ENCODE data around the gene CTSW.

CTSW gene

DNA sequence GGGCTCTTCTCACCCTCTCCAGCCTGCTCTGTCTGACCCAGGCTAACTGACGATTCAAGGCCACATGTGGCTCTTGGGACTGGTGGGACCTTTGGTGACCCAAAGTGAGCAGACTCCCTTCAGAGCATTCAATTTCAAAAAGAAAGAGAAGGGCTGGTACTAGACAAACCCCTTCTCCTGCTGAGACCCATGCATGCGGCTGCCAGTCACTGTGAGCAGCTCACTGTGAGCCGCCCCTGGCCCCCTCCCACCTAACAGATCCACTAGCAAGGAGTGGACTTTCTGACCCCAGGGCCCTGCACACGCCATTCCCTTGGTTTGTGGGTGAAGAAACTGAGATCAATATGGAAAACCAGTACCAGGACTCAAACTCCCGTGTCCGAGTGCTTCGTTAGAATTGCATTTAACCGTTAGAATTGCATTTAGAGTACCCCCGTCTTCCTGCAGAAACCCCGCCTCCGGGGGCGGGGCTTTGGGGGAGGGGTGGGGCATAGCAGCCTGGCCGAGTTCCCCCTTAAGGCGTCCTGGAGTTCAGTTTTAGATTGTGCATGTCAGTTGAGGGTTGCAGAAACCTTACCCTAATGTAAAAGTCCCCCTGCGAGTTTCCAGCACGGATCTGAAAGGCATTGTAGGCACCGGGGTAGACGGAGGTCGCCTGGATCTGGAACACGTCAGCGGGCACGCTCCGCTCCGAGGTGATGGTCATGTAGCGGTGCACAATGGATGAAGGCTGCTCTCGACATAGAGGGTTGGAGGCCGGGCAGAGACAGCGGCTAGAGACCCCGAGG, 12.2 kb upstream of the CTSW start:
- peak; percentile 39 for DNase-seq (ENCODE audit: low read depth)

DNA sequence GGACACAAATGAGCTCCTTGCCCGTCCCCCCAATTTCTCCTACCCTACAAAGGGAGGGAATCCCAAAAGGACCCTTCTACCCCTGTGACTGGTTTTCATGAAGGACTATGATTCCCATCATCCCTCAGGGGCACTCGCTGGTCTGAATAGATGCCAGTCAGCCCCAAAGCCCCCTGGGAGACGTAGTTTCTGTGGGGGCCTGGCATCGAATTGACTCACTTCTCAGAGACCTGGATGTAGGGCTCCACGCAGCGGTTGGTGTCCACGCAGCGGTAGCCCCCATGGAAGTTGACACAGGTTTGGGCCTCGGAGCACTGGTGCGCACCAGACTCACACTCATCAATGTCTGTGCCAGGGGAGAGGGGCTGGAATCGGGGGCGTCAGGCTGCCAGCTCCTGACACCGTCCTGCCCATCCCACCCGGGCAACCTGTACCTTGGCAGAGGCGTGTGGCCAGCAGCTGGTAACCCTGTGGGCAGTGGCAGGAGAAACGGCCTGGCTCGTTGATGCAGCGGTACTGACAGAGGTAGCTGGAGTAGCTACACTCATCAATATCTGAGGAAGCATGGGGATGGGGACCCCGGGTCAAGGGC, 11.5 kb upstream of the CTSW start:
- DNase-seq (ENCODE audit: low read depth), result no peak

DNA sequence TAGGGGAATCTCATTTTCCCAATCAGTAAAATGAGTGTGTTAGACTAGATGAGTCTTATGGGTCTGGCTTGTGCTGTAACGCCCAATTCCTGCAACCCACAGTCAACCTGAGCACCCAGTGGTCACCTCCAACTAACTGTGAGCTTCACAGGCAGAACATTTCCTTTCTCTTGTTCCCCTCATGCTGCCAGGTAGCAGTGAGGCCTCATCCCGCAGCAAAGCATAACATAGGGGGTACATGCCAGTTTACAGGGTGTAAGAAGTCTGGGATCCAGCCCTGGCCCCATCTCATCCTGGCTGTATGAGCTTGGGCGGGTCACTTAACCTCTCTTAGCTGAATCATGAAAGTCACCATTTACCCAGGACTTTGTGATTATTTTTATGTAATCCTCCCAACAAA, 10.7 kb upstream of the CTSW start:
- no peak for DNase-seq (ENCODE audit: low read depth)

DNA sequence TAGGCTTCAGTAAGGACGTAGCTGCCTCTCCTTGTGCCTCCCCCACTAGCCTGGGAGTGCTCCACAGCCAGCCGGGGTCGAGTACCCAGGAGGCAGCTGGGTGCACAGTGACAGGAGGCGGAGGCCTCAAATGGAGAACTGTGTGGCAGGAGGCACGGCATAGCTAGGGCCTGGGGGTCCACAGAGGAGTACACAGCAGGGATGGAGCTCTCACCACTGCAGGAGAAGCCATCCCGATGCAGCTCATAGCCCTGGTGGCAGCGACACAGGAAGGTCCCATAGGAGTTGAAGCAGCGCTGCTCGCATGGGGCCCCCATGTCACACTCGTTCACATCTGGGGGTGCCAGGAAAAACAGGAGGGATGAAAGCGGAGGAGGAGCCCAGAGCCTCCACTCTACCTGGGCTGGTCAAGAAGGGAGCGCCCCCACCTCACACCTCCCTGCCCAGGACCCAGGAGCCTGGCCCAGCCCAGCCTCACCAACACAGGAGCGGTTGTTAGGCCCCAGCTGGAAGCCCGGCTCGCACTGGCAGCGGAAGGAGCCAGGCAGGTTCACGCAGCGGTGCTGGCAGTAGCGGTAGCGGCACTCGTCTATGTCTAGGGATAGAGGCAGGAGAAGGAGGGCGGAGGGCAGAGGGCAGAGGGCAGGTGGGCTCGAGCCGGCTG, 9.9 kb upstream of the CTSW start:
- no peak for DNase-seq (ENCODE audit: low read depth)

DNA sequence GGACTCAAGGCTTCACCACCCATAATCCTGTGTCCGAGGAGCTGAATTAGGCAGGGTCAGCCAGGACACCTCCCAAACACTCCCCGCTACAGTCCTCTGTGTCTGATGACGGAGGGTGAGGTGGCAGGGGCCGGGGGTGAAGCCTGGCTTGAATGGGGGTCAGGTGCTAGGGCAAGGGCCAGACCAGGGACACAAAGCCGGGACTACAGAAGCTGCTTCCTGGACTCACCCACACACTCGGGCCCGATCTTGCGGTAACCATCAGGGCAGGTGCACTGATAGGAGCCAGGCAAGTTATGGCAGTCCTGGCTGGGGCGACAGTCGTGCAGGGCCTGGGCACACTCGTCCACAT, 9.4 kb upstream of the CTSW start:
- DNase-seq (ENCODE audit: low read depth), result no peak

DNA sequence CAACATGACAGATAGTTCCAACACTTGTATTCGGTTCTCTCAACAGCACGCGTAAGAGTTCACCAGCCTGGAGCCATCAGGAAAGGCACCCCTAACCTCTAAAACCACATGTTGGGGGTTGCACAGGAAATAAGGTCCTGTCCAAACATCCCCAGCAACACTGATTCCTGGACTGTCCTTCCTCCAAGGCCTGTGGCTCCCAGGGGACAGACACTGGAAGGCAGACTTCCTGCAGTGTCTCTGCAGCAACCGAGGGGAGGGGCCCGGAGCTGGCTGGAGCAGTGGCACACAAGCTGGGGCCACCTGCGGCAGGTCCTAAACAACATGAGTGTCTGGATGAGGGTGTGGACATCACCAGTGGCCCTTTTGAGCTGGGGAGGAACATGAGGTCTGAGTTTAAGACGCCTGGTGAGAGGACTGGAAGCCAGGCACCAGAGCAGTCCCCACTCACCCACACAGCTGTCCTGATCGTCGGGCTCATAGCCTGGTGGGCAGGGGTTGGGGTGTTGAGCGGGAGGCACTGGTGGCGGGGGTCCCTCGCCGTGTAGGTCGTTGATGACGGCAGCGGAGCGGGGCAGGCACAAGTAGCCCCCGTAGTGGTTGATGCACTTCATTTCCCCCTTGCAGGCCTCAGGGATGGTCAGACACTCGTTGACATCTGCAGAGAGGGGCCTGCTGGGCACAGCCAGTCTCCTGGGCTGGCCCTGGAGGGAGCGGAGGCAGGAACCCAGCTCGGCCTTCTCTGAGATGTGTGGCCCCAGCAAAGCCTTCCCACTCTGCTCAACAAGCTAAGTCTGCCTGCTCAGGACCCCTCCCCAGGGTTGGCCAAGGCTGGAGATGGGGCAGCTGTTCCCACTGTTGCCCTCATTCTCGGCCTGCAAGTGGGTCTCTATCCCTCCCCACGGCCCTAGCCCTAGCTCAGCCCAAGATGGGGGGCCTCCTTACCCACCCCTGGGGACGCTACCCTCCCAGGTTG, 8.6 kb upstream of the CTSW start:
- peak; percentile 41 for DNase-seq (ENCODE audit: low read depth)

DNA sequence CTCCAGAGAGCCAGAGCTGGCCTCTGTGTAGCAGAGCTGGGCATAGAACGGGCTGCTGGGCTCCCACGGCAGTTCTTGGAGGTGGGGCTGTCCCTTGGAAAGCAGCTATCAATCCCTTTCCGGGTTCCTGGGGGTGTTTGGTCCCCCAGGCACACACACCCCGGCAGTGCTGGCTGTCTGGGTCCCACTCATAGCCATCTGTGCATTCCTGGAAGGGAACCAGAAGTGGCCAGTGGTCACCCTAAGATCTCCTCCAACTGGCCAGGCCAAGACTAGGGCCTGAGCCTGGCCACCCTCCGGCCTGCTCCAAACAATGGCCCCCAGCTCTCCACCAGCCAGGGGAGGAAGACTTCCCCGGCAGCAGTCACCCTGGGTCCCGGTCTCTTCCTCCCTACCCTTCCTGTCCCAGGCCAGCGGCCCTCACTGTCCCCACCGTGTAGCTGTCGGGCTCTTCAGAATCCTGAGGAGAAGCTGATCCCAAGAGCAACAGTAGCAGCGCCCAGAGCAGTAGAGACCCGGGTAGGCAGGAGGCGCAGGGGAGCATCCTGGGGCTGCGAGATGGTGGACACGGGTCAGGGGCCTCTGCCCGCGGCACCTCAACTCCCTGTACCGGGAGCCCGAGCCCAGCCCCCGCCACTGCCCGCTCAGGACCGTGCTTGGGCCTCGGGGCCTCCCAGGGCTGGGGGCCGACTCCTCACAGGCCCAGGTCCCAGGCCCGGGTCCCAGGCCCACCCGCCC, 7.7 kb upstream of the CTSW start:
- DNase-seq (ENCODE audit: low read depth), result peak; percentile 60

DNA sequence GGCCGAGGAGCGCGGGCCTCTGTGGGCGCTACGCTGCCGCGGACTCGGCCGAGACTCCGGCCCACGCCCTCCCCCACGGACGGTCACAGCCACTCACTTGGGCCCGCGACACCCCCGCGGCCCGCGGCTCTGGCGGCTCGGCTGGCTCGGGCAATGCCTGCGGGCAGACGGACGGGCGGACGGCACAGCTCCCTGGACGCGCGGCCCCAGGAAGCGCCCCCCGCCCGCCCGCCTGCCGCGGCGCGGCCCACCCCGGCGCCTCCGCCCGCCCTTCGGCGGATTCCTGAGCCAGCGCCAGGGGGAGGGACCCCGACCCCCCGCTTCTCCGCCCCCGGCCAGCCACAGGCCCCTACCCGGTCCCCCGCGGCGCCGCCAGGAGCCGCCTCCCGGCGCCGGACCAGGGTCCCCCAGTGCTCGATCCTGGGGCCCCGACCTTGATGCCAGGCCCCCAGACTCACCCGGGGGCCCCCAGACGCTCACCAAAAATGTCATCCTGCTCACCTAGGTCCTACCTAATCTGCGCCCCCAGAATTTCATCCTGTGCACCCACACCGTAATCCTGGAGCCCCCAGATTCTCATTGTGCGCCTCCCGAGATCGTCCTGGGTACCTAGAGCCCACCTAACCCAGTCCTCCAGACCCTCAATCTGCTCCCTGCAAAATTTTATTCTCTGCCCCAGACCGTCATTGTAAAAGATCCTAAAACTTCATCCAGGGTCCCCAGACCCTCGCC, 6.9 kb upstream of the CTSW start, which contains the start of gene EFEMP2:
TSS of gene EFEMP2 (minus strand) at position 215 of the 732 bp plus-strand sequence. CDS start 446 bp downstream, outside the sequence.
- peak; percentile 75 for DNase-seq (ENCODE audit: low read depth)

DNA sequence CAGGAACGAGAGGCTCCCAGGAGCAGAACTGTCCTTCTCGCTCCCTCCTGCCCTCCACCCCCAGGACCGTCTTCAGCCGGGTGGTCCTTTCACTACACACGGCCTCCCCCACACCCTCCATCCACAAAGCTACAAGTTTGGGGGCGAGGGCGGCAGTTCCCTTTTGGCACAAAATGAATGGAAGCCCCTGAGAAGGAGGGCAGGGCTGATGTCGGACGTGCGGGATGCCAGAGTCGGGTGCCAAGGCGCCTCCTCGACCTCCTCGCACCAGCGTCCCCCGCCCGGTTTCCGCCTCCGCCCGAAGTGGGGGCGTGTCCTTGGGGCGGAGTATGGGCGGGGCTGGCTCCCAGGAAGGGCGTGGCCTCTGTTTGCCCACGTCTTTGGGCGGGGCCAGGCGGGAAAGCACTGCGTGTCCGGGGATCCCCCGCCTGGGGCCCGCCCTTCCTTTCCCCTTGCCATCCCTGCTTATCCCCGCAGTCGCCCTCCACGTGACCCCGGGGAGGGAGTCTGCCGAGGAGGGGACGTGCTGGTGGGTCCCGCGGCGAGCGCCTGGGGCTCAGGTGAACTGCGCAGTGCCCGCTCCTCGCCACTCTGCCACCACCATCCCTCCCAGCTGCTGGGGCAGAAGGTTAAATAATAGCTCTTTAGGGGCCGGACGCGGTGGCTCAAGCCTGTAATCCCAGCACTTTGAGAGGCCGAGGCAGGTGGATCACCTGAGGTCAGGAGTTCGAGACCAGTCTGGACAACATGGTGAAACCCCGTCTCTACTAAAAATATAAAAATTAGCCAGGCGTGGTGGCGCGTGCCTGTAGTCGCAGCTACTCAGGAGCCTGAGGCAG, 6.1 kb upstream of the CTSW start:
- DNase-seq (ENCODE audit: low read depth), result peak; percentile 93

DNA sequence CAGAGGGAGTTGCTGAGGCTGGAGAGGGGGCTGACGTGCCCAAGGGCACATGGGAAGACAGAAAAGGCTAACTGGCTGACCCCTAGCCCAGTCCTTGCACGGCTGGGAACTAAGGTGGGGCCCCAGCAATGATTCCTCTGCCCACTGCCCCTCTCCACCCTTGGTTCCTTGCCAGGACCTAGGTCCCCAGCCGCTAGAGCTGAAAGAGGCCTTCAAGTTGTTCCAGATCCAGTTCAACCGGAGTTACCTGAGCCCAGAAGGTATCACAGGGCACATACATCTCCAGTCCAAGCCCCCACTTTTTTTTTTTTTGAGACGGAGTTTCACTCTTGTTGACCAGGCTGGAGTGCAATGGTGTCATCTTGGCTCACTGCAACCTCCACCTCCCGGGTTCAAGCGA, 390 bp downstream of the CTSW start:
- DNase-seq (ENCODE audit: low read depth), result no peak

DNA sequence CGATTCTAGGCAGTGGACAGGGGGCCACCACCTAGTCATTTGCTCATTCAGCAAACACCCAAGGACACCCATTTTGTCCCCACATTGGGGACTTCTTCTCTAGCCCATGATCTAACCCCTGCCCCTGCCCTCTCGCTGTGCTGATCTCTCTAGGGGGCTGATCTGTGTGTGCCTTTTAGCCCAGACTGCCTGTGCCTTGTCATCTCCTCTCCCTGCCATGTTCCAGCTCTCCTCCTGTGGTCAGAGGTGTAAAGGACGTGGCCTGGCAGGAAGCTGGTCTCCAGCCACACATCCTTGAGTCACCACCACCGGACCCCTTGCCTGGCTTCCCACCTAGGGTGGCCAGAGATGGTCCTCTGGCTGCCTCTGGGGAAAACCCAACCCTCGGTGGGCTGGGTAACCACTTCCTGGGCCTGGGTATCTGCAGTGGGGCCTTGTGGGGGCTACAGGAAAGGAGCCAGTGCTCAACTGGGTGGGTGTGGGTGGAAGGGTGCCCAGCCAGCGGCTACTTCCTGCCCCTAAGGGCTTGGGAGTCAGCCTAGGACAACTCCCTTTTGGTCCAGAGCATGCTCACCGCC, 1.3 kb downstream of the CTSW start:
- peak; percentile 41 for DNase-seq (ENCODE audit: low read depth)

DNA sequence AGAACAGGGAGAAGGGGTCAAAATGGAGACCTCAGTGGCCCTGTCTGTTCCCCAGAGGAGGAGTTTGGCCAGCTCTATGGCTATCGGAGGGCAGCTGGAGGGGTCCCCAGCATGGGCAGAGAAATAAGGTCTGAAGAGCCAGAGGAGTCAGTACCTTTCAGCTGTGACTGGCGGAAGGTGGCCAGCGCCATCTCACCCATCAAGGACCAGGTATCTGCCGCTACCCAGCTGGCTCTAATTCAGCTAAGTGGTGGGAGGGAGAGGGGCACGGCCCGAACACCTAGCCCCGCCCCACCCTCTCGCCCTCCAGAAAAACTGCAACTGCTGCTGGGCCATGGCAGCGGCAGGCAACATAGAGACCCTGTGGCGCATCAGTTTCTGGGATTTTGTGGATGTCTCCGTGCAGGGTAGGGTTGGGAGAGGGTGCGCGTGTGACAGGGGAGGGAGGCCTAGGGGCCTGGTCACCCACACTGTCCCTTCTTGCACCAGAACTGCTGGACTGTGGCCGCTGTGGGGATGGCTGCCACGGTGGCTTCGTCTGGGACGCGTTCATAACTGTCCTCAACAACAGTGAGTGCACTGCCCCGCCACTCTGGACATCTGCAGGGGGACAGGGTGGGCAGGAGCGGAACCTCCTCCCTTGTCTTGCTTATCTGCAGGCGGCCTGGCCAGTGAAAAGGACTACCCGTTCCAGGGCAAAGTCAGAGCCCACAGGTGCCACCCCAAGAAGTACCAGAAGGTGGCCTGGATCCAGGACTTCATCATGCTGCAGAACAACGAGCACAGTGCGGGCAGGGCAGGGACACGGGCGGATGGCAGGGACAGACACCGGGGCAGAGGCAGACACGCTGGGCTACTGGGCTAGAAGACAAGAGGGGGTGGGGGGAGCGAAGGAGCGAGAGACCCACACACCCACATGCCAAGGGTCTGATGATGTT, 2.8 kb downstream of the CTSW start:
- no peak for DNase-seq (ENCODE audit: low read depth)

DNA sequence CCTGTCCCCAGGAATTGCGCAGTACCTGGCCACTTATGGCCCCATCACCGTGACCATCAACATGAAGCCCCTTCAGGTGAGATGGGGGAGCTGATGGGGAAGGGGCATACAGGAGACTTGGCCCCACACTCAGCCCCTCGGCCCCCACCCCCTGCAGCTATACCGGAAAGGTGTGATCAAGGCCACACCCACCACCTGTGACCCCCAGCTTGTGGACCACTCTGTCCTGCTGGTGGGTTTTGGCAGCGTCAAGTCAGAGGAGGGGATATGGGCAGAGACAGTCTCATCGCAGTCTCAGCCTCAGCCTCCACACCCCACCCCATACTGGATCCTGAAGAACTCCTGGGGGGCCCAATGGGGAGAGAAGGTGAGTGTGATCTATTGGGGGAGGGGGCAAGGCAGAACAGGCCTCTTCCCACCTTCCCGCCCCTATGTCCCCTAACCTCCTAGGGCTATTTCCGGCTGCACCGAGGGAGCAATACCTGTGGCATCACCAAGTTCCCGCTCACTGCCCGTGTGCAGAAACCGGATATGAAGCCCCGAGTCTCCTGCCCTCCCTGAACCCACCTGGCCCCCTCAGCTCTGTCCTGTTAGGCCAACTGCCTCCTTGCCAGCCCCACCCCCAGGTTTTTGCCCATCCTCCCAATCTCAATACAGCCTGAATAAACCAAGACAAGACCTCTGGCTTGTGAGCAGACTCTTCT, 3.6 kb downstream of the CTSW start:
- DNase-seq (ENCODE audit: low read depth), result no peak

DNA sequence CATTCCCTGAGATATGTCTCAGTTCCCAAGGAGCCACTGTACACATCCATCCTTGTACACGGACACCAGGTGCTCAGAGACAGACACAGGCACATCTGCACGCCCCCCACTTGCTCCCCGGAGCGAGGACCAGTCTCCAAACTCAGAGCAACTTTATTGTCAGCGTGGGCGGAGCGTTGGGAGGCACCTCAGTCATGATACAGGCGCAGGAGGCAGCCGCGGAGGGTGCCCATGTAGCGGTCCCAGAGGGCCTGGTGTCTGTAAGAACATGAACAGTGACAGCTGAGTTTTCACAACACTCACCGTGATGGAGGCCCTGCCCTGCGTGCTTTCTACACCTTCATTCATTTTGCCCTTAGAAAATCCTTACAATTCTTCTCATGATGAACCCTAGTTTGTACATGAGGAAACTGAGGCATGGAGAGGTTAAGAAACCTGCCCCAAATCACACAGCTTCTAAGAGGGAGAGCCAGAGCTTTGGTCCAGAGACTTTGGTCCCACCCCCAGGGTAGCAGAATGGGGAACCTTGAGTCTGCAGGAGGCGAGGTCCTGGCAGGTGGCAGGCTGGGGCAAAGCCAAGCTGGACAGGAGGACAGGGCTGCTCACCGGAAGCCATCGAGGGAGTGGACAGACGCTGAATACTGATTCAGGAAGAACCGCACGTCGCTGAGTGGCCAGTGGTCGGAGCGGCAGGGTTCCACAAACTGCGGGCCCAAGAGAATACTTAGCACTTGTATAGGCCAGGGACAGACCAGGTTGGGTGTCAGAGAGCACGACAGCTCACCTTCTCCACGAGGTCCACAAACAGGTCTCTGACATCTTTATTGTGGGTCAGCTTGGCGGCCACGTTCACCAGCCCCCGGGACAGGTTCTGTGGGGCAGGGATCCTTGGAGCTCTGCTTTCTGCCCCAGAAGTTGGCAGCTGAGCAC, 4.4 kb downstream of the CTSW start:
- DNase-seq (ENCODE audit: low read depth), result no peak

DNA sequence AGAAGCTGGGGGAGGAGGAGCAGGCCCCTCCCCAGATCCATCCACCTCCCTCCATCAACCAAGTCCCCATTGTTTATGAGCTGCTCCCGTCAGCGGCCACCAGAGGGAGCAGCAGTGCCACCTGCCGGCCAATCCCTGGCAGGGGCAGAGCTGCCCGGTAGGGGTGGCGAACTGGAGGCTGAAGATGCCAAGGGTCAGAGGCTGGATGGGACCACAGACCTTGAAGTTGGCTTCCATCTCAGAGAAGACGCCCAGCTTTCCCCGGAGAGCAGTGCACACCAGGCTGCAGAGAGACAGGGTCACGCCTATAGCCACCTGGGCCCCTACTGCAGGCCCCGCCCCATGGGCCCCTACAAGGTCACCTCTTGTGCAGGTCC, 5.1 kb downstream of the CTSW start:
- peak; percentile 75 for DNase-seq (ENCODE audit: low read depth)

DNA sequence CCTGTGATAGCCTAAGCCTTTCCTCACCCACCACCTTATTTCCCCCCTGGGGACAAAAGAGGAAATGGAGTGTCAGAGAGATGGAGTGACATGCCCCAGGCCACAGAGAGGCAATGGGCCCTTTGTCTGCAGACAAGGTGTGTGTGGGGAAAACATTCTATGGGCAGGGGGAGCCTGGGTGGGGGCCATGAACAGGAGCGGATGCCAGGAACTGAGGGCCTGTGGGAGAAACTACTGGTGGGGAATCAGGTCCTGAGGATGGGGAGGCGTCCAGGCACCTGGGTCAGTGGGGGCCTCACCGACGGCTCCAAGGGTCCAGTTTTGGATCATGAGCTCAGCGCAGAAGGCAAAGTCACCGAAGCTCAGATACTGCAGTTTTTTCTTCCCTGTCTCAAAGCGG, 5.6 kb downstream of the CTSW start:
- DNase-seq (ENCODE audit: low read depth), result no peak

Measured in EH (cell line).